GM21528 (cell line): ENCODE data around the gene PCED1B.
"Not testable (repeated sequence)": the region's sequence is repeated elsewhere in the genome, so short reads cannot be mapped to it uniquely, and the experiment has no call there.

Experiments used
- ATAC-seq: cut with Tn5 transposase; IDR thresholded peaks from one replicate; pipeline ENCODE4 v1.9.1; 2021; ENCODE audit warnings: mild to moderate bottlenecking, moderate library complexity; ENCODE audit not compliant: unreplicated experiment, low FRiP score

The PCED1B gene

GRCh38 chr12:47160316-47161244, 81.2 kb downstream of the PCED1B start:
- no peak for ATAC-seq

GRCh38 chr12:47164116-47164515, 84.7 kb downstream of the PCED1B start:
- ATAC-seq, result no peak

GRCh38 chr12:47164724-47165439, 85.5 kb downstream of the PCED1B start:
- ATAC-seq, result no peak

- no peak for ATAC-seq
These were observed 86.5 kb downstream of the PCED1B start for GRCh38 chr12:47165934-47166333.

GRCh38 chr12:47166365-47166764, 86.9 kb downstream of the PCED1B start:
- ATAC-seq, result no peak

GRCh38 chr12:47170281-47170680, 90.9 kb downstream of the PCED1B start:
- ATAC-seq, result not testable (repeated sequence)

GRCh38 chr12:47178014-47178413, 98.6 kb downstream of the PCED1B start:
- ATAC-seq, result no peak

GRCh38 chr12:47182164-47182938, 102.9 kb downstream of the PCED1B start:
- ATAC-seq, result not testable (repeated sequence)

GRCh38 chr12:47184229-47184628, 104.8 kb downstream of the PCED1B start:
- no peak for ATAC-seq

- ATAC-seq, result no peak
These were observed 105.4 kb downstream of the PCED1B start for GRCh38 chr12:47184813-47185212.

GRCh38 chr12:47186246-47186645, 106.8 kb downstream of the PCED1B start:
- no peak for ATAC-seq

GRCh38 chr12:47188576-47189441, 109.4 kb downstream of the PCED1B start:
- ATAC-seq, result no peak

GRCh38 chr12:47189728-47190127, 110.3 kb downstream of the PCED1B start:
- no peak for ATAC-seq

GRCh38 chr12:47190271-47190750, 110.9 kb downstream of the PCED1B start:
- no peak for ATAC-seq

GRCh38 chr12:47190905-47191304, 111.5 kb downstream of the PCED1B start:
- no peak for ATAC-seq

- no peak for ATAC-seq
These were observed 112.6 kb downstream of the PCED1B start for GRCh38 chr12:47192051-47192450.

- no peak for ATAC-seq
These were observed 113.6 kb downstream of the PCED1B start for GRCh38 chr12:47193066-47193465.

GRCh38 chr12:47194501-47194900, 115.1 kb downstream of the PCED1B start:
- no peak for ATAC-seq

- no peak for ATAC-seq
These were observed 121.0 kb downstream of the PCED1B start for GRCh38 chr12:47200446-47200845.

GRCh38 chr12:47201190-47201589, 121.8 kb downstream of the PCED1B start:
- not testable (repeated sequence) for ATAC-seq
